Subcutaneous adipose tissue (tissue), 4 donors: ENCODE data around the gene TMEM108. TPM values are rescaled to one million over a fixed set of nuclear protein-coding genes. Genes with fewer than 3 reads are reported as not detected.

ENCODE experiments used
- CTCF ChIP-seq: fragments of 450-650 bp; IDR thresholded peaks from one replicate; pipeline ENCODE4 v1.5.1; 2016; ENCODE audit warnings: low read depth, mild to moderate bottlenecking, control low read depth, antibody characterized with exemption, moderate library complexity
- total RNA-seq, 4 donors: library from RNA; depleted of rRNA; stranded (reverse); fragments of >200 nt; gene quantifications; one replicate each; pipeline ENCODE4 v1.1.0, GENCODE V29; 2016

The TMEM108 gene
- total RNA-seq, 4 donors from 2014 or later, result 0.66 to 1.0 (median 0.75) TPM; not detected in 1

GRCh38 chr3:133189893-133190292 lies 151.7 kb downstream of the TMEM108 start:
- no peak for TF ChIP-seq CTCF

GRCh38 chr3:133191818-133192217 lies 153.6 kb downstream of the TMEM108 start:
- no peak for TF ChIP-seq CTCF

GRCh38 chr3:133192363-133192945 lies 154.3 kb downstream of the TMEM108 start:
- no peak for TF ChIP-seq CTCF

GRCh38 chr3:133192967-133193366 lies 154.8 kb downstream of the TMEM108 start:
- no peak for TF ChIP-seq CTCF

- TF ChIP-seq CTCF, result no peak
Observed at GRCh38 chr3:133196527-133196926, 158.3 kb downstream of the TMEM108 start.

GRCh38 chr3:133197619-133198018 lies 159.4 kb downstream of the TMEM108 start:
- no peak for TF ChIP-seq CTCF

- no peak for TF ChIP-seq CTCF
Observed at GRCh38 chr3:133206921-133207320, 168.7 kb downstream of the TMEM108 start.
